HepG2 (cell line): ENCODE data around the gene THRA. TPM values are rescaled to one million over a fixed set of nuclear protein-coding genes. Genes with fewer than 3 reads are reported as not detected.

ENCODE experiments used
- ATAD3A ChIP-seq: sonication (generic); formaldehyde crosslinking; IDR thresholded peaks from 2 replicates; pipeline ENCODE4 v1.4.0; 2020; ENCODE audit warnings: missing genetic modification reagents
- CREB1 ChIP-seq, 2 experiments: fragments of 450-650 bp in 1 of 2; IDR thresholded peaks; 2 replicates each; pipeline ENCODE4 v1.6.1; 2016 to 2017; ENCODE audit warnings: control low read depth in 1 of 2, mild to moderate bottlenecking in 1 of 2, missing compliant biosample characterization in 1 of 2, missing genetic modification characterization in 1 of 2
- FOXK2 ChIP-seq: fragments of 450-650 bp; IDR thresholded peaks from 2 replicates; pipeline ENCODE4 v1.6.1; 2016
- MEIS1 ChIP-seq: sonication (generic); formaldehyde crosslinking; IDR thresholded peaks from 2 replicates; pipeline ENCODE4 v1.9.0; 2021; ENCODE audit warnings: mild to moderate bottlenecking, missing genetic modification reagents, moderate library complexity, borderline replicate concordance
- SNAPC2 ChIP-seq: sonication (generic); formaldehyde crosslinking; IDR thresholded peaks from 2 replicates; pipeline ENCODE4 v1.8.1; 2022; ENCODE audit warnings: mild to moderate bottlenecking, missing genetic modification reagents
- TCF12 ChIP-seq, 2 experiments: fragments of 450-650 bp in 1 of 2; sonication (generic) in 1 of 2; formaldehyde crosslinking in 1 of 2; IDR thresholded peaks; 2 replicates each; pipeline versions ENCODE4 v1.6.1 to v1.8.0; 2017 to 2022; ENCODE audit warnings: antibody characterized with exemption in 1 of 2, mild to moderate bottlenecking in 1 of 2, missing genetic modification reagents in 1 of 2, moderate library complexity in 1 of 2
- THYN1 ChIP-seq: sonication (generic); formaldehyde crosslinking; IDR thresholded peaks from 2 replicates; pipeline ENCODE4 v1.8.1; 2023; ENCODE audit warnings: low read depth, mild to moderate bottlenecking, moderate library complexity, missing genetic modification reagents, borderline replicate concordance
- ZFY ChIP-seq: sonication (generic); formaldehyde crosslinking; IDR thresholded peaks from 2 replicates; pipeline ENCODE4 v1.4.0; 2020; ENCODE audit warnings: missing genetic modification reagents
- ZNF552 ChIP-seq: sonication (generic); formaldehyde crosslinking; IDR thresholded peaks from 2 replicates; pipeline ENCODE4 v1.9.0; 2022; ENCODE audit warnings: missing genetic modification reagents, mild to moderate bottlenecking, borderline replicate concordance
- ZNF7 ChIP-seq: IDR thresholded peaks from 2 replicates; pipeline ENCODE4 v1.6.1; 2016; ENCODE audit warnings: missing biosample characterization, missing genetic modification reagents
- ZNF746 ChIP-seq: sonication (generic); formaldehyde crosslinking; IDR thresholded peaks from 2 replicates; pipeline ENCODE4 v1.8.0; 2022; ENCODE audit warnings: mild to moderate bottlenecking, missing genetic modification reagents
- polyA plus RNA-seq, 8 experiments: library from polyadenylated mRNA; depleted of rRNA in 3 of 8; stranded (reverse) in 7 of 8; unstranded in 1 of 8; fragments of >200 nt; fragmentation: Illumina TruSeq in 4 of 8; extraction: Trizol in 4 of 8; gene quantifications; 2 replicates each; pipeline versions ENCODE4 v1.2.1 to v1.2.3, GENCODE V29; 2011 to 2016; ENCODE audit warnings: low read depth in 4 of 8, missing spikeins in 1 of 8, mixed read lengths in 1 of 8; ENCODE audit not compliant: insufficient read depth in 1 of 8
- total RNA-seq, 5 experiments: library from RNA; depleted of rRNA; stranded (reverse); fragments of >200 nt; fragmentation: Illumina TruSeq; extraction: Trizol; gene quantifications; 2 replicates each; pipeline ENCODE4 v1.2.3, GENCODE V29; 2016; ENCODE audit warnings: low read depth in 1 of 5
- TF ChIP-seq, protein P1 (sequence below): sonication (generic); formaldehyde crosslinking; IDR thresholded peaks from 2 replicates; pipeline ENCODE4 v1.9.0; 2021; ENCODE audit warnings: mild to moderate bottlenecking, missing genetic modification reagents
- TF ChIP-seq, protein P2 (sequence below), 2 experiments: sonication (generic) in 1 of 2; formaldehyde crosslinking in 1 of 2; IDR thresholded peaks; 2 replicates each; pipeline versions ENCODE4 v1.4.0 to v1.6.1; 2016 to 2020; ENCODE audit warnings: borderline replicate concordance in 1 of 2, low read depth in 1 of 2, mild to moderate bottlenecking in 1 of 2, missing genetic modification reagents in 1 of 2
- TF ChIP-seq, protein P3 (sequence below): sonication (generic); formaldehyde crosslinking; IDR thresholded peaks from 2 replicates; pipeline ENCODE4 v1.4.0; 2020; ENCODE audit warnings: mild to moderate bottlenecking, missing genetic modification reagents, borderline replicate concordance

THRA gene
- total and polyA plus RNA-seq, 2 of the 13 experiments (the other 11 are each of a cell fraction or from before 2014, with no cell fraction given) = 8.0 to 9.9 TPM

DNA sequence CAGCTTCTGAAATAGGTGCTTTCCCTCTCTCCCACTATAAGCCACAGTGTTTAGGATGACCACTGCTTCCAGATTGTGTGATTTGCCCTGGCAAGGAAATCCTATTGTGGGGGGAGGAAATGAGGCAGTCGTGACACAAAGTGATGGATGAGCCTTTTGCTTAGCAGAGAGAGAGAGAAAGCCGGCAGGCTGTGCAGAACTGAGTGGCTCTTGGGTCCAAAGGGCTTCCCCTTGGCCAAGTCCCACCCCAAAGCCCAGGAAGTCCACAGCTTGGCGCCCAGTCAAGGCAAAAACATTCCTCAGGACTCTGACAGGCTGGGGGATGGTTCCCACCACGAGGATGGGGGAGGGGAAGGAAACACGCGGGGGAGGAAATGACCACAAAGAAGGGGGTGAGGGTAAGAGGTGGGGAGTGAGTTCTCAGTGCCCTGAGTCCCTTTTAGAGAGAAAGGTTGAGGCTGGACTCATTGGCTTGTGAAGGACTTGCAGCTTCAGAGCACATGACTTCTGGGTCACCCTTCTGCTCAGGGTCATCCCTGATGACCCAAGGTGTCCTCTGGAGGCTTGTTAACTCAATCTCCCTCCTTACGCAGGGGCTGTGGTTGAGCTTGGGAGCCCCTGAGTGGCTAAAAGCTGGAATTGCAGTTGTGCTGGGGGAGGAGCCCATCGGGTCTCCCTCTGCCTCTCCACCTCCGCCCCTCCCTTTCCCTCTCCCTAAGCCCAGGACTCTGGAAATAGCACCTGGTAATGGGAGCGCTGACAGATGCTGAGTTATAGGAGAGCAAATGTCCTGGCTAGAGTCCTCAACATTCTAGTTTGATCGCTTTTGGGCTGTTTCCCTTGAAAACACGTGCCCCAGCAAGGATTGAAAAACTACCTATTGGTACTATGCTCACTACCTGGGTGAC, 48.7 kb downstream of the THRA start (continued):
- TF ChIP-seq, protein P1, sequence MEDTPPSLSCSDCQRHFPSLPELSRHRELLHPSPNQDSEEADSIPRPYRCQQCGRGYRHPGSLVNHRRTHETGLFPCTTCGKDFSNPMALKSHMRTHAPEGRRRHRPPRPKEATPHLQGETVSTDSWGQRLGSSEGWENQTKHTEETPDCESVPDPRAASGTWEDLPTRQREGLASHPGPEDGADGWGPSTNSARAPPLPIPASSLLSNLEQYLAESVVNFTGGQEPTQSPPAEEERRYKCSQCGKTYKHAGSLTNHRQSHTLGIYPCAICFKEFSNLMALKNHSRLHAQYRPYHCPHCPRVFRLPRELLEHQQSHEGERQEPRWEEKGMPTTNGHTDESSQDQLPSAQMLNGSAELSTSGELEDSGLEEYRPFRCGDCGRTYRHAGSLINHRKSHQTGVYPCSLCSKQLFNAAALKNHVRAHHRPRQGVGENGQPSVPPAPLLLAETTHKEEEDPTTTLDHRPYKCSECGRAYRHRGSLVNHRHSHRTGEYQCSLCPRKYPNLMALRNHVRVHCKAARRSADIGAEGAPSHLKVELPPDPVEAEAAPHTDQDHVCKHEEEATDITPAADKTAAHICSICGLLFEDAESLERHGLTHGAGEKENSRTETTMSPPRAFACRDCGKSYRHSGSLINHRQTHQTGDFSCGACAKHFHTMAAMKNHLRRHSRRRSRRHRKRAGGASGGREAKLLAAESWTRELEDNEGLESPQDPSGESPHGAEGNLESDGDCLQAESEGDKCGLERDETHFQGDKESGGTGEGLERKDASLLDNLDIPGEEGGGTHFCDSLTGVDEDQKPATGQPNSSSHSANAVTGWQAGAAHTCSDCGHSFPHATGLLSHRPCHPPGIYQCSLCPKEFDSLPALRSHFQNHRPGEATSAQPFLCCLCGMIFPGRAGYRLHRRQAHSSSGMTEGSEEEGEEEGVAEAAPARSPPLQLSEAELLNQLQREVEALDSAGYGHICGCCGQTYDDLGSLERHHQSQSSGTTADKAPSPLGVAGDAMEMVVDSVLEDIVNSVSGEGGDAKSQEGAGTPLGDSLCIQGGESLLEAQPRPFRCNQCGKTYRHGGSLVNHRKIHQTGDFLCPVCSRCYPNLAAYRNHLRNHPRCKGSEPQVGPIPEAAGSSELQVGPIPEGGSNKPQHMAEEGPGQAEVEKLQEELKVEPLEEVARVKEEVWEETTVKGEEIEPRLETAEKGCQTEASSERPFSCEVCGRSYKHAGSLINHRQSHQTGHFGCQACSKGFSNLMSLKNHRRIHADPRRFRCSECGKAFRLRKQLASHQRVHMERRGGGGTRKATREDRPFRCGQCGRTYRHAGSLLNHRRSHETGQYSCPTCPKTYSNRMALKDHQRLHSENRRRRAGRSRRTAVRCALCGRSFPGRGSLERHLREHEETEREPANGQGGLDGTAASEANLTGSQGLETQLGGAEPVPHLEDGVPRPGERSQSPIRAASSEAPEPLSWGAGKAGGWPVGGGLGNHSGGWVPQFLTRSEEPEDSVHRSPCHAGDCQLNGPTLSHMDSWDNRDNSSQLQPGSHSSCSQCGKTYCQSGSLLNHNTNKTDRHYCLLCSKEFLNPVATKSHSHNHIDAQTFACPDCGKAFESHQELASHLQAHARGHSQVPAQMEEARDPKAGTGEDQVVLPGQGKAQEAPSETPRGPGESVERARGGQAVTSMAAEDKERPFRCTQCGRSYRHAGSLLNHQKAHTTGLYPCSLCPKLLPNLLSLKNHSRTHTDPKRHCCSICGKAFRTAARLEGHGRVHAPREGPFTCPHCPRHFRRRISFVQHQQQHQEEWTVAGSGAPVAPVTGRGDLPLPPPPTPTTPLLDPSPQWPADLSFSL (CRISPR knock-in tag) = no peak
- TF ChIP-seq ZNF7 (no peak), ATAD3A (0 out of 2 replicates have a peak, but pooled peaks have one; percentile 26), THYN1 (CRISPR knock-in tag) (no peak), ZFY (CRISPR knock-in tag) (peak; percentile 30; the same call in 1 of the 2 replicates), FOXK2 (peak; percentile 40; the same call in 1 of the 2 replicates), SNAPC2 (CRISPR knock-in tag) (no peak), CREB1 (IDR thresholded peaks at IDR 0.05) (no peak), CREB1 (CRISPR knock-in tag; IDR thresholded peaks at IDR 0.05) (no peak), MEIS1 (CRISPR knock-in tag) (peak; percentile 97), TCF12 (IDR thresholded peaks at IDR 0.05) (no peak), TCF12 (CRISPR knock-in tag; IDR thresholded peaks at IDR 0.05) (no peak), ZNF746 (CRISPR knock-in tag) (peak; percentile 73), ZNF552 (CRISPR knock-in tag) (0 out of 2 replicates have a peak, but pooled peaks have one; percentile 34)
- TF ChIP-seq, protein P2, sequence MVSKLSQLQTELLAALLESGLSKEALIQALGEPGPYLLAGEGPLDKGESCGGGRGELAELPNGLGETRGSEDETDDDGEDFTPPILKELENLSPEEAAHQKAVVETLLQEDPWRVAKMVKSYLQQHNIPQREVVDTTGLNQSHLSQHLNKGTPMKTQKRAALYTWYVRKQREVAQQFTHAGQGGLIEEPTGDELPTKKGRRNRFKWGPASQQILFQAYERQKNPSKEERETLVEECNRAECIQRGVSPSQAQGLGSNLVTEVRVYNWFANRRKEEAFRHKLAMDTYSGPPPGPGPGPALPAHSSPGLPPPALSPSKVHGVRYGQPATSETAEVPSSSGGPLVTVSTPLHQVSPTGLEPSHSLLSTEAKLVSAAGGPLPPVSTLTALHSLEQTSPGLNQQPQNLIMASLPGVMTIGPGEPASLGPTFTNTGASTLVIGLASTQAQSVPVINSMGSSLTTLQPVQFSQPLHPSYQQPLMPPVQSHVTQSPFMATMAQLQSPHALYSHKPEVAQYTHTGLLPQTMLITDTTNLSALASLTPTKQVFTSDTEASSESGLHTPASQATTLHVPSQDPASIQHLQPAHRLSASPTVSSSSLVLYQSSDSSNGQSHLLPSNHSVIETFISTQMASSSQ (IDR thresholded peaks at IDR 0.05; ENCODE audit: low read depth) = no peak
- TF ChIP-seq, protein P2 (CRISPR knock-in tag; IDR thresholded peaks at IDR 0.05; ENCODE audit: borderline replicate concordance) = no peak; the same call in 1 of the 2 replicates
- TF ChIP-seq, protein P3, sequence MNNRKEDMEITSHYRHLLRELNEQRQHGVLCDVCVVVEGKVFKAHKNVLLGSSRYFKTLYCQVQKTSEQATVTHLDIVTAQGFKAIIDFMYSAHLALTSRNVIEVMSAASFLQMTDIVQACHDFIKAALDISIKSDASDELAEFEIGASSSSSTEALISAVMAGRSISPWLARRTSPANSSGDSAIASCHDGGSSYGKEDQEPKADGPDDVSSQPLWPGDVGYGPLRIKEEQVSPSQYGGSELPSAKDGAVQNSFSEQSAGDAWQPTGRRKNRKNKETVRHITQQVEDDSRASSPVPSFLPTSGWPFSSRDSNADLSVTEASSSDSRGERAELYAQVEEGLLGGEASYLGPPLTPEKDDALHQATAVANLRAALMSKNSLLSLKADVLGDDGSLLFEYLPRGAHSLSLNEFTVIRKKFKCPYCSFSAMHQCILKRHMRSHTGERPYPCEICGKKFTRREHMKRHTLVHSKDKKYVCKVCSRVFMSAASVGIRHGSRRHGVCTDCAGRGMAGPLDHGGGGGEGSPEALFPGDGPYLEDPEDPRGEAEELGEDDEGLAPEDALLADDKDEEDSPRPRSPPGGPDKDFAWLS (CRISPR knock-in tag) = no peak
